PFSK-1 (cell line): ENCODE results near the gene OLFML1.

Experiments
- FOXP2 ChIP-seq: optimal IDR thresholded peaks from 2 replicates; pipeline ENCODE3; 2011; ENCODE audit warnings: borderline replicate concordance, control low read depth, inconsistent platforms; ENCODE audit not compliant: insufficient read depth; ENCODE audit errors: extremely low read length, extremely low read depth
- POLR2AphosphoS5 ChIP-seq: IDR thresholded peaks from 2 replicates; pipeline ENCODE4 v1.6.1; 2012; ENCODE audit warnings: low read depth, mild to moderate bottlenecking, control low read depth, low read length, moderate library complexity
- REST ChIP-seq, 2 experiments: IDR thresholded peaks; 2 replicates each; pipeline versions ENCODE4 v1.6.1 to v1.8.0; 2011 to 2012; ENCODE audit warnings: low read depth in 2 of 2, low read length in 2 of 2, control low read depth in 1 of 2, inconsistent platforms in 1 of 2, mild to moderate bottlenecking in 1 of 2, moderate library complexity in 1 of 2; ENCODE audit not compliant: insufficient read depth in 1 of 2
- SIN3A ChIP-seq: IDR thresholded peaks from 2 replicates; pipeline ENCODE4 v1.6.1; 2012; ENCODE audit warnings: mild to moderate bottlenecking, low read length, moderate library complexity, borderline replicate concordance; ENCODE audit not compliant: insufficient read depth
- TAF1 ChIP-seq: IDR thresholded peaks from 2 replicates; pipeline ENCODE4 v1.6.1; 2012; ENCODE audit warnings: low read length, control low read depth, borderline replicate concordance; ENCODE audit not compliant: insufficient read depth

Gene OLFML1

GRCh38 chr11:7487360-7487759 is 2.1 kb downstream of the OLFML1 start:
- TF ChIP-seq TAF1: no peak
- no peak for TF ChIP-seq FOXP2
- no peak for TF ChIP-seq POLR2AphosphoS5
- TF ChIP-seq SIN3A: no peak
- no peak for TF ChIP-seq REST (IDR thresholded peaks at IDR 0.05; ENCODE audit: insufficient read depth in 1 of 2, low read depth in 2 of 2, low read length in 2 of 2)

- TF ChIP-seq TAF1 (no peak), REST (IDR thresholded peaks at IDR 0.05; ENCODE audit: insufficient read depth in 1 of 2, low read depth in 2 of 2, low read length in 2 of 2) (no peak), FOXP2 (no peak), POLR2AphosphoS5 (no peak), SIN3A (no peak)
Measured at GRCh38 chr11:7488681-7489080, 3.4 kb downstream of the OLFML1 start.

- no peak for TF ChIP-seq FOXP2
- no peak for TF ChIP-seq POLR2AphosphoS5
- TF ChIP-seq TAF1: no peak
- no peak for TF ChIP-seq REST (IDR thresholded peaks at IDR 0.05; ENCODE audit: insufficient read depth in 1 of 2, low read depth in 2 of 2, low read length in 2 of 2)
- TF ChIP-seq SIN3A: no peak
Measured at GRCh38 chr11:7489376-7489775, 4.1 kb downstream of the OLFML1 start.

- TF ChIP-seq SIN3A (no peak), TAF1 (no peak), FOXP2 (no peak), POLR2AphosphoS5 (no peak), REST (IDR thresholded peaks at IDR 0.05; ENCODE audit: insufficient read depth in 1 of 2, low read depth in 2 of 2, low read length in 2 of 2) (no peak)
Measured at GRCh38 chr11:7490054-7490453, 4.7 kb downstream of the OLFML1 start.

GRCh38 chr11:7490535-7490934 is 5.2 kb downstream of the OLFML1 start:
- TF ChIP-seq SIN3A (no peak), REST (IDR thresholded peaks at IDR 0.05; ENCODE audit: insufficient read depth in 1 of 2, low read depth in 2 of 2, low read length in 2 of 2) (no peak), FOXP2 (no peak), POLR2AphosphoS5 (no peak), TAF1 (no peak)
